WTC11 (cell line): ENCODE measurements around the gene ADI1. TPM values are rescaled to one million over a fixed set of nuclear protein-coding genes. Genes with fewer than 3 reads are reported as not detected.
A peak's percentile ranks its signal among the peaks of the same experiment; 100 is the strongest.

Source experiments
- ATAC-seq: fragments of 200-7000 bp; cut with Tn5 transposase; 2 replicates; pipeline ENCODE4 v1.10.0; 2021; ENCODE audit warnings: mild to moderate bottlenecking, moderate library complexity
- Bru-seq: library from RNA; stranded (reverse); fragments of 400-500 nt; gene quantifications from one replicate; lab custom pipeline; 2021; lab: Mats Ljungman, UMichigan
- CTCF ChIA-PET: fragments of 300-600 bp; sonication (Branson Sonifier 250); formaldehyde crosslinking; loops from one replicate; lab custom pipeline; 2021; ENCODE audit warnings: antibody characterized with exemption; lab: Charles Lee
- POLR2A ChIA-PET: fragments of 350-600 bp; sonication (Branson Sonifier 250); formaldehyde crosslinking; loops from one replicate; lab custom pipeline; 2021; ENCODE audit warnings: antibody characterized with exemption; lab: Charles Lee
- DNase-seq: peaks from one replicate; pipeline ENCODE4 v3.0.0; 2021; ENCODE audit warnings: low spot score
- H3K27ac Mint-ChIP-seq: 2 replicates; pipeline ENCODE4 v1.8.0; 2021; ENCODE audit warnings: mixed read lengths
- H3K27me3 Mint-ChIP-seq: 2 replicates; pipeline ENCODE4 v1.8.0; 2021; ENCODE audit warnings: low read depth, mild to moderate bottlenecking, moderate library complexity, mixed read lengths
- H3K36me3 Mint-ChIP-seq: 2 replicates; pipeline ENCODE4 v1.8.0; 2021; ENCODE audit warnings: mixed read lengths
- H3K4me1 Mint-ChIP-seq: 2 replicates; pipeline ENCODE4 v1.8.0; 2022; ENCODE audit warnings: mixed read lengths
- H3K4me3 Mint-ChIP-seq: 2 replicates; pipeline ENCODE4 v1.8.0; 2021; ENCODE audit warnings: mild to moderate bottlenecking, moderate library complexity, mixed read lengths
- H3K9me3 Mint-ChIP-seq: 2 replicates; pipeline ENCODE4 v1.8.0; 2021; ENCODE audit warnings: mixed read lengths
- EMX1 ChIP-seq: fragments of 250-450 bp; sonication (Bioruptor Pico); IDR thresholded peaks from 2 replicates; pipeline ENCODE4 v1.8.0; 2021; ENCODE audit warnings: mild to moderate bottlenecking
- ESRRA ChIP-seq: sonication (generic); formaldehyde crosslinking; IDR thresholded peaks from 2 replicates; pipeline ENCODE4 v1.8.1; 2022; ENCODE audit warnings: mild to moderate bottlenecking, missing genetic modification reagents, borderline replicate concordance
- ETV6 ChIP-seq: sonication (generic); formaldehyde crosslinking; IDR thresholded peaks from 2 replicates; pipeline ENCODE4 v1.8.1; 2022; ENCODE audit warnings: mild to moderate bottlenecking, missing genetic modification reagents
- FOXP1 ChIP-seq: sonication (generic); formaldehyde crosslinking; IDR thresholded peaks from 2 replicates; pipeline ENCODE4 v1.8.0; 2022; ENCODE audit warnings: missing genetic modification reagents, mild to moderate bottlenecking, moderate library complexity, borderline replicate concordance
- MYBL2 ChIP-seq: sonication (generic); formaldehyde crosslinking; IDR thresholded peaks from 2 replicates; pipeline ENCODE4 v1.8.1; 2023; ENCODE audit warnings: mild to moderate bottlenecking, moderate library complexity, missing genetic modification reagents
- NFATC4 ChIP-seq: fragments of 250-450 bp; sonication (Bioruptor Pico); IDR thresholded peaks from 2 replicates; pipeline ENCODE4 v1.9.0; 2021; ENCODE audit warnings: mild to moderate bottlenecking
- NFE2L1 ChIP-seq: sonication (generic); formaldehyde crosslinking; IDR thresholded peaks from 2 replicates; pipeline ENCODE4 v1.8.1; 2023; ENCODE audit warnings: missing genetic modification reagents
- RELA ChIP-seq: sonication (generic); formaldehyde crosslinking; IDR thresholded peaks from 2 replicates; pipeline ENCODE4 v1.8.1; 2022; ENCODE audit warnings: missing genetic modification reagents, mild to moderate bottlenecking, borderline replicate concordance
- SOX15 ChIP-seq: fragments of 250-450 bp; sonication (Bioruptor Pico); IDR thresholded peaks from 2 replicates; pipeline ENCODE4 v1.9.0; 2021; ENCODE audit warnings: mild to moderate bottlenecking
- TEAD1 ChIP-seq: sonication (generic); formaldehyde crosslinking; IDR thresholded peaks from 2 replicates; pipeline ENCODE4 v1.8.0; 2022; ENCODE audit warnings: mild to moderate bottlenecking, missing genetic modification reagents
- ZNF416 ChIP-seq: fragments of 250-450 bp; sonication (Bioruptor Pico); IDR thresholded peaks from 2 replicates; pipeline ENCODE4 v1.9.0; 2021; ENCODE audit warnings: mild to moderate bottlenecking, inconsistent platforms
- long read RNA-seq, 3 experiments: library from RNA in 1 of 3; library from capped mRNA in 1 of 3; library from polyadenylated mRNA in 1 of 3; unstranded in 2 of 3; stranded (forward) in 1 of 3; transcript quantifications; one replicate each; pipeline ENCODE4 v2.0.0, GENCODE V29; 2021
- total RNA-seq: library from RNA; stranded (reverse); gene quantifications from 3 replicates; pipeline ENCODE4 v1.2.3, GENCODE V29; 2021
- TF ChIP-seq, protein P1 (sequence below): sonication (generic); formaldehyde crosslinking; IDR thresholded peaks from 2 replicates; pipeline ENCODE4 v1.8.1; 2022; ENCODE audit warnings: missing genetic modification reagents, borderline replicate concordance
- TF ChIP-seq, protein P2 (sequence below): sonication (generic); formaldehyde crosslinking; IDR thresholded peaks from 2 replicates; pipeline ENCODE4 v1.8.0; 2023; ENCODE audit warnings: mild to moderate bottlenecking, missing genetic modification reagents
- TF ChIP-seq, protein P3 (sequence below): sonication (generic); formaldehyde crosslinking; IDR thresholded peaks from 2 replicates; pipeline ENCODE4 v1.8.0; 2022; ENCODE audit warnings: mild to moderate bottlenecking, missing genetic modification reagents
- TF ChIP-seq, protein P4 (sequence below): sonication (generic); formaldehyde crosslinking; IDR thresholded peaks from 2 replicates; pipeline ENCODE4 v1.8.0; 2023; ENCODE audit warnings: missing genetic modification reagents, mild to moderate bottlenecking, borderline replicate concordance
- TF ChIP-seq, protein P5 (sequence below): sonication (generic); formaldehyde crosslinking; conservative IDR thresholded peaks from 2 replicates; pipeline ENCODE4 v1.8.1; 2022; ENCODE audit warnings: mild to moderate bottlenecking, missing genetic modification reagents
- TF ChIP-seq, protein P6 (sequence below): fragments of 200-600 bp; IDR thresholded peaks from 2 replicates; pipeline ENCODE4 v1.8.0; 2022; ENCODE audit warnings: antibody characterized with exemption
- TF ChIP-seq, protein P7 (sequence below): sonication (generic); formaldehyde crosslinking; conservative IDR thresholded peaks from 2 replicates; pipeline ENCODE4 v1.8.1; 2023; ENCODE audit warnings: mild to moderate bottlenecking, low read depth, missing genetic modification reagents, moderate library complexity

ADI1 gene, protein sequence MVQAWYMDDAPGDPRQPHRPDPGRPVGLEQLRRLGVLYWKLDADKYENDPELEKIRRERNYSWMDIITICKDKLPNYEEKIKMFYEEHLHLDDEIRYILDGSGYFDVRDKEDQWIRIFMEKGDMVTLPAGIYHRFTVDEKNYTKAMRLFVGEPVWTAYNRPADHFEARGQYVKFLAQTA
- total RNA-seq = 20.1 to 21.4 TPM (median 20.1 TPM) in 3 replicates
- Bru-seq, nascent RNA = percentile 66 among the genes with signal in this experiment
- long read RNA-seq, experiment 1, transcript ADI1-201 (4 exons, 2,391 nt) = major isoform, 188 of 198 reads
- long read RNA-seq, experiment 1, partial matches to known transcripts = 4 of 198 reads
- long read RNA-seq, experiment 1, other reads (novel, unspliced or antisense) = 6 of 198 reads
- long read RNA-seq, experiment 2, transcript ADI1-201 (4 exons, 2,391 nt) = major isoform, 68 of 80 reads
- long read RNA-seq, experiment 2, partial matches to known transcripts = 3 of 80 reads
- long read RNA-seq, experiment 2, other reads (novel, unspliced or antisense) = 9 of 80 reads
- long read RNA-seq, experiment 3, transcript ADI1-201 (4 exons, 2,391 nt) = major isoform, 20 of 32 reads
- long read RNA-seq, experiment 3, partial matches to known transcripts = 0 of 32 reads
- long read RNA-seq, experiment 3, other reads (novel, unspliced or antisense) = 12 of 32 reads

DNA sequence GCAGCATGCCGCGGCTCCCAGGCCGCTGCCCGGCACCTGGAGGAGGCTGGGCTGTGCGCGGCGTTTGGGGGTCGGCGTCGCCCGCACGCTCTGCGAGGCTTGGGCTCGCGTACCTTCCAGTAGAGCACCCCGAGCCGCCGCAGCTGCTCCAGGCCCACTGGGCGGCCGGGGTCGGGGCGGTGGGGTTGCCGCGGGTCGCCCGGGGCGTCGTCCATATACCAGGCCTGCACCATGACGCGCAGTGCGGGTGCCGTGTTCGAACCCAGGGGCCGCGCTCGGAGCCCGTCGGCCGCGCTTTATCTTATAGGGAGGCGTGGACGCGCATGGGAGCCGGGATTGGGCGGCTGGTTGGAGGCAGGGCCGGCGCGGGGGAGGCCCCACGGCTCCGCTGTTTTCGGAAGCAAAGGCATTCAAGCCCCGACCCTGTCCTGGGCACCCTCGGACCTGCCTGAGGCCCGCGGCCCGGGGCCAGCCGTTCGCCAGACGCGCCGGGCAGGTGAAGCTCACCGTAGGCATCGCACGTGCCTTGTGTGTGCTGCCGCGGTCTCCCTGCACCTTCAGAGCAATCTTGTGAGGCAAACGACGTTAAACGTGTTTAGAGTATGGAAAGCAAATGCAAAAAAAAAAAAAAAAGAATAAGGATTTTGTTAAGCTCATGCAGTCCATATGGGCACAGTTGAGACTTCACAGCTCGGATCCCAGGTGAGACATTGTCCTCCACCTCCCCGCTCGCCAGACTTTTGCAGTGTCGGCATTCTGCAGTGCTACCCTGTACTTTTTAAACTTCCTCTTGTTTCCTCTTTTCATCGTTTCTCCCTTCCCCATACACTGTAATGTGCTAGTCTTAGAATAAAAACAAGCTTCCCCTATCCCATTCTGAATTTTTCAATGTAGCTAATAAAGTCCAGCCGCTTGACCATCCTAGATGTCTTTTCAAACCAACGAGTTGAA is at the start of gene ADI1:
TSS of gene ADI1 (minus strand) at position 277 of the 951 bp plus-strand sequence. CDS start at position 233, 44 bp downstream.
- POLR2A ChIA-PET = interaction anchor here (0.6 to 2.0 kb wide), 5 partner anchors 8 to 511 kb away, joined by 3 to 9 read pairs (median 4); partner anchors contain the start of gene RNASEH1
- TF ChIP-seq, protein P1, sequence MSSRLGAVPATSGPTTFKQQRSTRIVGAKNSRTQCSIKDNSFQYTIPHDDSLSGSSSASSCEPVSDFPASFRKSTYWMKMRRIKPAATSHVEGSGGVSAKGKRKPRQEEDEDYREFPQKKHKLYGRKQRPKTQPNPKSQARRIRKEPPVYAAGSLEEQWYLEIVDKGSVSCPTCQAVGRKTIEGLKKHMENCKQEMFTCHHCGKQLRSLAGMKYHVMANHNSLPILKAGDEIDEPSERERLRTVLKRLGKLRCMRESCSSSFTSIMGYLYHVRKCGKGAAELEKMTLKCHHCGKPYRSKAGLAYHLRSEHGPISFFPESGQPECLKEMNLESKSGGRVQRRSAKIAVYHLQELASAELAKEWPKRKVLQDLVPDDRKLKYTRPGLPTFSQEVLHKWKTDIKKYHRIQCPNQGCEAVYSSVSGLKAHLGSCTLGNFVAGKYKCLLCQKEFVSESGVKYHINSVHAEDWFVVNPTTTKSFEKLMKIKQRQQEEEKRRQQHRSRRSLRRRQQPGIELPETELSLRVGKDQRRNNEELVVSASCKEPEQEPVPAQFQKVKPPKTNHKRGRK (CRISPR knock-in tag) = no peak
- TF ChIP-seq, protein P2, sequence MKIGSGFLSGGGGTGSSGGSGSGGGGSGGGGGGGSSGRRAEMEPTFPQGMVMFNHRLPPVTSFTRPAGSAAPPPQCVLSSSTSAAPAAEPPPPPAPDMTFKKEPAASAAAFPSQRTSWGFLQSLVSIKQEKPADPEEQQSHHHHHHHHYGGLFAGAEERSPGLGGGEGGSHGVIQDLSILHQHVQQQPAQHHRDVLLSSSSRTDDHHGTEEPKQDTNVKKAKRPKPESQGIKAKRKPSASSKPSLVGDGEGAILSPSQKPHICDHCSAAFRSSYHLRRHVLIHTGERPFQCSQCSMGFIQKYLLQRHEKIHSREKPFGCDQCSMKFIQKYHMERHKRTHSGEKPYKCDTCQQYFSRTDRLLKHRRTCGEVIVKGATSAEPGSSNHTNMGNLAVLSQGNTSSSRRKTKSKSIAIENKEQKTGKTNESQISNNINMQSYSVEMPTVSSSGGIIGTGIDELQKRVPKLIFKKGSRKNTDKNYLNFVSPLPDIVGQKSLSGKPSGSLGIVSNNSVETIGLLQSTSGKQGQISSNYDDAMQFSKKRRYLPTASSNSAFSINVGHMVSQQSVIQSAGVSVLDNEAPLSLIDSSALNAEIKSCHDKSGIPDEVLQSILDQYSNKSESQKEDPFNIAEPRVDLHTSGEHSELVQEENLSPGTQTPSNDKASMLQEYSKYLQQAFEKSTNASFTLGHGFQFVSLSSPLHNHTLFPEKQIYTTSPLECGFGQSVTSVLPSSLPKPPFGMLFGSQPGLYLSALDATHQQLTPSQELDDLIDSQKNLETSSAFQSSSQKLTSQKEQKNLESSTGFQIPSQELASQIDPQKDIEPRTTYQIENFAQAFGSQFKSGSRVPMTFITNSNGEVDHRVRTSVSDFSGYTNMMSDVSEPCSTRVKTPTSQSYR (CRISPR knock-in tag) = no peak
- TF ChIP-seq MYBL2 (peak; percentile 91), SOX15 (no peak), ZNF416 (CRISPR knock-in tag) (no peak), TEAD1 (CRISPR knock-in tag) (peak; percentile 35; the same call in 1 of the 2 replicates), NFATC4 (CRISPR knock-in tag) (no peak), RELA (CRISPR knock-in tag) (peak; percentile 50; the same call in 1 of the 2 replicates), ESRRA (CRISPR knock-in tag) (peak; percentile 85), FOXP1 (peak; percentile 87), EMX1 (CRISPR knock-in tag) (no peak), NFE2L1 (CRISPR knock-in tag) (peak; percentile 80), ETV6 (peak; percentile 57; the same call in 1 of the 2 replicates)
- TF ChIP-seq, protein P3, sequence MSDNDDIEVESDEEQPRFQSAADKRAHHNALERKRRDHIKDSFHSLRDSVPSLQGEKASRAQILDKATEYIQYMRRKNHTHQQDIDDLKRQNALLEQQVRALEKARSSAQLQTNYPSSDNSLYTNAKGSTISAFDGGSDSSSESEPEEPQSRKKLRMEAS (CRISPR knock-in tag) = peak; percentile 95
- TF ChIP-seq, protein P4, sequence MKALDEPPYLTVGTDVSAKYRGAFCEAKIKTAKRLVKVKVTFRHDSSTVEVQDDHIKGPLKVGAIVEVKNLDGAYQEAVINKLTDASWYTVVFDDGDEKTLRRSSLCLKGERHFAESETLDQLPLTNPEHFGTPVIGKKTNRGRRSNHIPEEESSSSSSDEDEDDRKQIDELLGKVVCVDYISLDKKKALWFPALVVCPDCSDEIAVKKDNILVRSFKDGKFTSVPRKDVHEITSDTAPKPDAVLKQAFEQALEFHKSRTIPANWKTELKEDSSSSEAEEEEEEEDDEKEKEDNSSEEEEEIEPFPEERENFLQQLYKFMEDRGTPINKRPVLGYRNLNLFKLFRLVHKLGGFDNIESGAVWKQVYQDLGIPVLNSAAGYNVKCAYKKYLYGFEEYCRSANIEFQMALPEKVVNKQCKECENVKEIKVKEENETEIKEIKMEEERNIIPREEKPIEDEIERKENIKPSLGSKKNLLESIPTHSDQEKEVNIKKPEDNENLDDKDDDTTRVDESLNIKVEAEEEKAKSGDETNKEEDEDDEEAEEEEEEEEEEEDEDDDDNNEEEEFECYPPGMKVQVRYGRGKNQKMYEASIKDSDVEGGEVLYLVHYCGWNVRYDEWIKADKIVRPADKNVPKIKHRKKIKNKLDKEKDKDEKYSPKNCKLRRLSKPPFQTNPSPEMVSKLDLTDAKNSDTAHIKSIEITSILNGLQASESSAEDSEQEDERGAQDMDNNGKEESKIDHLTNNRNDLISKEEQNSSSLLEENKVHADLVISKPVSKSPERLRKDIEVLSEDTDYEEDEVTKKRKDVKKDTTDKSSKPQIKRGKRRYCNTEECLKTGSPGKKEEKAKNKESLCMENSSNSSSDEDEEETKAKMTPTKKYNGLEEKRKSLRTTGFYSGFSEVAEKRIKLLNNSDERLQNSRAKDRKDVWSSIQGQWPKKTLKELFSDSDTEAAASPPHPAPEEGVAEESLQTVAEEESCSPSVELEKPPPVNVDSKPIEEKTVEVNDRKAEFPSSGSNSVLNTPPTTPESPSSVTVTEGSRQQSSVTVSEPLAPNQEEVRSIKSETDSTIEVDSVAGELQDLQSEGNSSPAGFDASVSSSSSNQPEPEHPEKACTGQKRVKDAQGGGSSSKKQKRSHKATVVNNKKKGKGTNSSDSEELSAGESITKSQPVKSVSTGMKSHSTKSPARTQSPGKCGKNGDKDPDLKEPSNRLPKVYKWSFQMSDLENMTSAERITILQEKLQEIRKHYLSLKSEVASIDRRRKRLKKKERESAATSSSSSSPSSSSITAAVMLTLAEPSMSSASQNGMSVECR (CRISPR knock-in tag) = peak; percentile 74; the same call in 1 of the 2 replicates
- TF ChIP-seq, protein P5, sequence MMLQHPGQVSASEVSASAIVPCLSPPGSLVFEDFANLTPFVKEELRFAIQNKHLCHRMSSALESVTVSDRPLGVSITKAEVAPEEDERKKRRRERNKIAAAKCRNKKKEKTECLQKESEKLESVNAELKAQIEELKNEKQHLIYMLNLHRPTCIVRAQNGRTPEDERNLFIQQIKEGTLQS = 0 out of 2 replicates have a peak, but pooled peaks have one; percentile 36
- TF ChIP-seq, protein P6, sequence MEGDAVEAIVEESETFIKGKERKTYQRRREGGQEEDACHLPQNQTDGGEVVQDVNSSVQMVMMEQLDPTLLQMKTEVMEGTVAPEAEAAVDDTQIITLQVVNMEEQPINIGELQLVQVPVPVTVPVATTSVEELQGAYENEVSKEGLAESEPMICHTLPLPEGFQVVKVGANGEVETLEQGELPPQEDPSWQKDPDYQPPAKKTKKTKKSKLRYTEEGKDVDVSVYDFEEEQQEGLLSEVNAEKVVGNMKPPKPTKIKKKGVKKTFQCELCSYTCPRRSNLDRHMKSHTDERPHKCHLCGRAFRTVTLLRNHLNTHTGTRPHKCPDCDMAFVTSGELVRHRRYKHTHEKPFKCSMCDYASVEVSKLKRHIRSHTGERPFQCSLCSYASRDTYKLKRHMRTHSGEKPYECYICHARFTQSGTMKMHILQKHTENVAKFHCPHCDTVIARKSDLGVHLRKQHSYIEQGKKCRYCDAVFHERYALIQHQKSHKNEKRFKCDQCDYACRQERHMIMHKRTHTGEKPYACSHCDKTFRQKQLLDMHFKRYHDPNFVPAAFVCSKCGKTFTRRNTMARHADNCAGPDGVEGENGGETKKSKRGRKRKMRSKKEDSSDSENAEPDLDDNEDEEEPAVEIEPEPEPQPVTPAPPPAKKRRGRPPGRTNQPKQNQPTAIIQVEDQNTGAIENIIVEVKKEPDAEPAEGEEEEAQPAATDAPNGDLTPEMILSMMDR = no peak
- TF ChIP-seq, protein P7, sequence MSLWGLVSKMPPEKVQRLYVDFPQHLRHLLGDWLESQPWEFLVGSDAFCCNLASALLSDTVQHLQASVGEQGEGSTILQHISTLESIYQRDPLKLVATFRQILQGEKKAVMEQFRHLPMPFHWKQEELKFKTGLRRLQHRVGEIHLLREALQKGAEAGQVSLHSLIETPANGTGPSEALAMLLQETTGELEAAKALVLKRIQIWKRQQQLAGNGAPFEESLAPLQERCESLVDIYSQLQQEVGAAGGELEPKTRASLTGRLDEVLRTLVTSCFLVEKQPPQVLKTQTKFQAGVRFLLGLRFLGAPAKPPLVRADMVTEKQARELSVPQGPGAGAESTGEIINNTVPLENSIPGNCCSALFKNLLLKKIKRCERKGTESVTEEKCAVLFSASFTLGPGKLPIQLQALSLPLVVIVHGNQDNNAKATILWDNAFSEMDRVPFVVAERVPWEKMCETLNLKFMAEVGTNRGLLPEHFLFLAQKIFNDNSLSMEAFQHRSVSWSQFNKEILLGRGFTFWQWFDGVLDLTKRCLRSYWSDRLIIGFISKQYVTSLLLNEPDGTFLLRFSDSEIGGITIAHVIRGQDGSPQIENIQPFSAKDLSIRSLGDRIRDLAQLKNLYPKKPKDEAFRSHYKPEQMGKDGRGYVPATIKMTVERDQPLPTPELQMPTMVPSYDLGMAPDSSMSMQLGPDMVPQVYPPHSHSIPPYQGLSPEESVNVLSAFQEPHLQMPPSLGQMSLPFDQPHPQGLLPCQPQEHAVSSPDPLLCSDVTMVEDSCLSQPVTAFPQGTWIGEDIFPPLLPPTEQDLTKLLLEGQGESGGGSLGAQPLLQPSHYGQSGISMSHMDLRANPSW (CRISPR knock-in tag) = no peak

More for the DNA sequence above, at the start of gene ADI1:
- CTCF ChIA-PET = interaction anchor here (0.6 to 1.1 kb wide), 3 partner anchors 14 to 388 kb away, joined by 3 to 4 read pairs (median 3); no protein-coding TSS in a partner anchor
- Mint-ChIP-seq H3K27ac (peak within 1 kb of the TSS; percentile 85), H3K4me1 (peaks cover 22% of the 10 kb centered on the region), H3K36me3 (peaks cover 16% of the 10 kb centered on the region), H3K9me3 (peaks cover 15% of the 10 kb centered on the region), H3K27me3 (peaks cover 30% of the 10 kb centered on the region), H3K4me3 (peak within 1 kb of the TSS; percentile 78)
- peak; percentile 69 for ATAC-seq
- DNase-seq = peak; percentile 78
